GM18511 (cell line): Measurements from ENCODE around the gene JADE2.

Experiments
- ATAC-seq: cut with Tn5 transposase; IDR thresholded peaks from one replicate; pipeline ENCODE4 v1.9.1; 2021; ENCODE audit warnings: mild to moderate bottlenecking, moderate library complexity; ENCODE audit not compliant: unreplicated experiment

JADE2 gene

GRCh38 chr5:134568337-134568700 is 42.8 kb downstream of the JADE2 start:
- ATAC-seq, result no peak

- no peak for ATAC-seq
Measured at GRCh38 chr5:134568761-134569695, 43.6 kb downstream of the JADE2 start.

- no peak for ATAC-seq
Measured at GRCh38 chr5:134569758-134570364, 44.4 kb downstream of the JADE2 start.

- ATAC-seq, result no peak
Measured at GRCh38 chr5:134570365-134570758, 44.9 kb downstream of the JADE2 start.

- ATAC-seq, result no peak
Measured at GRCh38 chr5:134570886-134571285, 45.4 kb downstream of the JADE2 start.

- no peak for ATAC-seq
Measured at GRCh38 chr5:134571693-134572405, 46.4 kb downstream of the JADE2 start.

GRCh38 chr5:134572811-134573210 is 47.3 kb downstream of the JADE2 start:
- ATAC-seq, result no peak

- ATAC-seq, result no peak
Measured at GRCh38 chr5:134574521-134574920, 49.1 kb downstream of the JADE2 start.

GRCh38 chr5:134575316-134575715 is 49.8 kb downstream of the JADE2 start:
- ATAC-seq, result no peak

GRCh38 chr5:134576386-134577021 is 51.0 kb downstream of the JADE2 start:
- ATAC-seq, result no peak

GRCh38 chr5:134577022-134577795 is 51.7 kb downstream of the JADE2 start:
- ATAC-seq, result no peak

GRCh38 chr5:134577796-134578577 is 52.5 kb downstream of the JADE2 start:
- no peak for ATAC-seq

GRCh38 chr5:134578578-134579283 is 53.3 kb downstream of the JADE2 start:
- no peak for ATAC-seq

GRCh38 chr5:134579284-134579771 is 53.9 kb downstream of the JADE2 start:
- ATAC-seq, result no peak

- no peak for ATAC-seq
Measured at GRCh38 chr5:134580001-134580460, 54.6 kb downstream of the JADE2 start.

- no peak for ATAC-seq
Measured at GRCh38 chr5:134581241-134581981, 55.9 kb downstream of the JADE2 start.

GRCh38 chr5:134582281-134582680 is 56.8 kb downstream of the JADE2 start:
- no peak for ATAC-seq

GRCh38 chr5:134582941-134583340 is 57.5 kb downstream of the JADE2 start:
- no peak for ATAC-seq
